ENCODE results near the gene TPI1. TPM values are rescaled to one million over a fixed set of nuclear protein-coding genes. Genes with fewer than 3 reads are reported as not detected.

Gene TPI1
- total and polyA plus RNA-seq, 2 of the 8 experiments (the other 6 are each of a cell fraction or from before 2014, with no cell fraction given) = 910 to 3,018 TPM

GRCh38 chr12:6849427-6849826 is 17.9 kb upstream of the TPI1 start (continued):
- TF ChIP-seq CHD7 (IDR thresholded peaks at IDR 0.05; ENCODE audit: insufficient replicate concordance, low read length) = no peak
- TF ChIP-seq CTBP2 (IDR thresholded peaks at IDR 0.05; ENCODE audit: borderline replicate concordance, insufficient read depth, insufficient read length, low read length) = no peak
- no peak for TF ChIP-seq MAFK (IDR thresholded peaks at IDR 0.05; ENCODE audit: low read depth, low read length)
- TF ChIP-seq CHD2 (IDR thresholded peaks at IDR 0.05; ENCODE audit: low read length) = no peak
- no peak for TF ChIP-seq MAX (IDR thresholded peaks at IDR 0.05)
- TF ChIP-seq BACH1 (IDR thresholded peaks at IDR 0.05; ENCODE audit: low read length) = no peak
- TF ChIP-seq SIRT6 (IDR thresholded peaks at IDR 0.05; ENCODE audit: low read length) = no peak
- TF ChIP-seq RBBP5 (IDR thresholded peaks at IDR 0.05; ENCODE audit: borderline replicate concordance, low read depth, low read length) = no peak
- TF ChIP-seq ASH2L (IDR thresholded peaks at IDR 0.05; ENCODE audit: low read length) = no peak

All from H1 (cell line).